Activated T-helper 17 cell treated with anti-CD3 and anti-CD28 coated beads, Interleukin-2, amount 50 U/mL, for 72 hours (primary cell): ENCODE results near the gene PRDM15. TPM values are rescaled to one million over a fixed set of nuclear protein-coding genes. Genes with fewer than 3 reads are reported as not detected.
A peak's percentile ranks its signal among the peaks of the same experiment; 100 is the strongest.

Source experiments
- ATAC-seq: fragments of 150-1000 bp; cut with Tn5 transposase; replicated peaks from 2 replicates; pipeline ENCODE4 v1.10.0; 2021; ENCODE audit warnings: mild to moderate bottlenecking, moderate library complexity
- H3K27ac Mint-ChIP-seq: one replicate; pipeline ENCODE4 v1.8.0; 2022; ENCODE audit warnings: mixed read lengths
- H3K27me3 Mint-ChIP-seq: one replicate; pipeline ENCODE4 v1.8.0; 2022; ENCODE audit warnings: mixed read lengths
- H3K36me3 Mint-ChIP-seq: one replicate; pipeline ENCODE4 v1.8.0; 2022; ENCODE audit warnings: low read depth, mild to moderate bottlenecking, mixed read lengths
- H3K4me1 Mint-ChIP-seq: one replicate; pipeline ENCODE4 v1.8.0; 2022; ENCODE audit warnings: mixed read lengths
- H3K4me3 Mint-ChIP-seq: one replicate; pipeline ENCODE4 v1.8.0; 2022; ENCODE audit warnings: mild to moderate bottlenecking, mixed read lengths
- H3K9me3 Mint-ChIP-seq: one replicate; pipeline ENCODE4 v1.8.0; 2022; ENCODE audit warnings: mixed read lengths
- total RNA-seq, 2 donors: library from RNA; stranded (reverse); gene quantifications; one replicate each; pipeline ENCODE4 v1.2.3, GENCODE V29; 2022

PRDM15 gene
- total RNA-seq, result 10 to 100 TPM; 17.1 to 17.6 TPM

- peaks cover 17% of the 10 kb centered on the region for H3K4me1 Mint-ChIP-seq
- no peaks in the 10 kb centered on the region for H3K27me3 Mint-ChIP-seq
- H3K27ac Mint-ChIP-seq, result peak within 1 kb of the TSS; percentile 92
- ATAC-seq, result peak; percentile 84
- peak within 1 kb of the TSS; percentile 81 for H3K4me3 Mint-ChIP-seq
- no peaks in the 10 kb centered on the region for H3K9me3 Mint-ChIP-seq
- peaks cover 13% of the 10 kb centered on the region for H3K36me3 Mint-ChIP-seq
Observed at GRCh38 chr21:41879190-41879998, at the start of gene PRDM15. PRDM15 (minus strand) TSS chr21:41879344; CDS start chr21:41860363, 18,981 bp downstream.

- H3K9me3 Mint-ChIP-seq, result no peaks in the 10 kb centered on the region
- peaks cover 4% of the 10 kb centered on the region for H3K27me3 Mint-ChIP-seq
- H3K4me1 Mint-ChIP-seq, result peaks cover 6% of the 10 kb centered on the region
- no peak for ATAC-seq
- no peaks in the 10 kb centered on the region for H3K36me3 Mint-ChIP-seq
- H3K27ac Mint-ChIP-seq, result no peak overlapping the region
- H3K4me3 Mint-ChIP-seq, result peak overlapping the region; percentile 25
Observed at GRCh38 chr21:41928621-41929220, 49.6 kb upstream of the PRDM15 start.

GRCh38 chr21:41927727-41928409, 48.7 kb upstream of the PRDM15 start:
- no peak overlapping the region for H3K27ac Mint-ChIP-seq
- H3K36me3 Mint-ChIP-seq, result no peaks in the 10 kb centered on the region
- no peak overlapping the region for H3K4me3 Mint-ChIP-seq
- no peak for ATAC-seq
- peaks cover 11% of the 10 kb centered on the region for H3K4me1 Mint-ChIP-seq
- H3K27me3 Mint-ChIP-seq, result peaks cover 3% of the 10 kb centered on the region
- no peaks in the 10 kb centered on the region for H3K9me3 Mint-ChIP-seq

- H3K27me3 Mint-ChIP-seq, result no peaks in the 10 kb centered on the region
Observed at GRCh38 chr21:41926807-41927171, 47.6 kb upstream of the PRDM15 start.

GRCh38 chr21:41926117-41926806, 47.1 kb upstream of the PRDM15 start:
- Mint-ChIP-seq H3K4me1 (peaks cover 17% of the 10 kb centered on the region), H3K36me3 (no peaks in the 10 kb centered on the region)

More at GRCh38 chr21:41926807-41927171, 47.6 kb upstream of the PRDM15 start:
- Mint-ChIP-seq H3K9me3 (no peaks in the 10 kb centered on the region), H3K36me3 (no peaks in the 10 kb centered on the region), H3K4me3 (peak overlapping the region; percentile 91), H3K27ac (peak overlapping the region; percentile 96), H3K4me1 (peaks cover 14% of the 10 kb centered on the region)
- peak; percentile 13 for ATAC-seq

GRCh38 chr21:41925767-41926116, 46.6 kb upstream of the PRDM15 start:
- Mint-ChIP-seq H3K27me3 (no peaks in the 10 kb centered on the region), H3K36me3 (peaks cover 2% of the 10 kb centered on the region), H3K27ac (peak overlapping the region; percentile 96), H3K4me1 (peaks cover 17% of the 10 kb centered on the region), H3K9me3 (no peaks in the 10 kb centered on the region), H3K4me3 (peak overlapping the region; percentile 91)
- ATAC-seq, result no peak

More at GRCh38 chr21:41926117-41926806, 47.1 kb upstream of the PRDM15 start:
- H3K27me3 Mint-ChIP-seq, result no peaks in the 10 kb centered on the region
- peak overlapping the region; percentile 96 for H3K27ac Mint-ChIP-seq
- H3K9me3 Mint-ChIP-seq, result no peaks in the 10 kb centered on the region
- peak overlapping the region; percentile 91 for H3K4me3 Mint-ChIP-seq
- ATAC-seq, result peak; percentile 82

- ATAC-seq, result no peak
- H3K9me3 Mint-ChIP-seq, result no peaks in the 10 kb centered on the region
- H3K27me3 Mint-ChIP-seq, result no peaks in the 10 kb centered on the region
- H3K27ac Mint-ChIP-seq, result no peak overlapping the region
- H3K4me1 Mint-ChIP-seq, result peaks cover 17% of the 10 kb centered on the region
- peak overlapping the region; percentile 91 for H3K4me3 Mint-ChIP-seq
- H3K36me3 Mint-ChIP-seq, result peaks cover 6% of the 10 kb centered on the region
Observed at GRCh38 chr21:41924368-41924754, 45.2 kb upstream of the PRDM15 start.

- H3K27me3 Mint-ChIP-seq, result no peaks in the 10 kb centered on the region
- H3K36me3 Mint-ChIP-seq, result peaks cover 6% of the 10 kb centered on the region
- peak overlapping the region; percentile 91 for H3K4me3 Mint-ChIP-seq
- ATAC-seq, result peak; percentile 63
- peak overlapping the region; percentile 78 for H3K27ac Mint-ChIP-seq
- no peaks in the 10 kb centered on the region for H3K9me3 Mint-ChIP-seq
- H3K4me1 Mint-ChIP-seq, result peaks cover 17% of the 10 kb centered on the region
Observed at GRCh38 chr21:41923631-41924367, 44.7 kb upstream of the PRDM15 start.

GRCh38 chr21:41923186-41923585, 44.0 kb upstream of the PRDM15 start:
- peaks cover 7% of the 10 kb centered on the region for H3K36me3 Mint-ChIP-seq
- no peaks in the 10 kb centered on the region for H3K9me3 Mint-ChIP-seq
- H3K4me1 Mint-ChIP-seq, result peaks cover 17% of the 10 kb centered on the region
- H3K27me3 Mint-ChIP-seq, result no peaks in the 10 kb centered on the region
- H3K27ac Mint-ChIP-seq, result peak overlapping the region; percentile 78
- peak overlapping the region; percentile 91 for H3K4me3 Mint-ChIP-seq
- no peak for ATAC-seq

GRCh38 chr21:41921021-41921420, 41.9 kb upstream of the PRDM15 start:
- peak overlapping the region; percentile 6 for H3K27ac Mint-ChIP-seq
- no peak overlapping the region for H3K4me3 Mint-ChIP-seq
- H3K27me3 Mint-ChIP-seq, result no peaks in the 10 kb centered on the region
- H3K9me3 Mint-ChIP-seq, result no peaks in the 10 kb centered on the region
- H3K4me1 Mint-ChIP-seq, result peaks cover 12% of the 10 kb centered on the region
- ATAC-seq, result no peak
- H3K36me3 Mint-ChIP-seq, result peaks cover 23% of the 10 kb centered on the region

GRCh38 chr21:41920476-41920875, 41.3 kb upstream of the PRDM15 start:
- no peak for ATAC-seq
- H3K9me3 Mint-ChIP-seq, result no peaks in the 10 kb centered on the region
- H3K27ac Mint-ChIP-seq, result peak overlapping the region; percentile 6
- no peaks in the 10 kb centered on the region for H3K27me3 Mint-ChIP-seq
- H3K4me3 Mint-ChIP-seq, result no peak overlapping the region
- H3K4me1 Mint-ChIP-seq, result peaks cover 12% of the 10 kb centered on the region
- H3K36me3 Mint-ChIP-seq, result peaks cover 23% of the 10 kb centered on the region

- Mint-ChIP-seq H3K4me1 (peaks cover 12% of the 10 kb centered on the region), H3K36me3 (peaks cover 23% of the 10 kb centered on the region), H3K4me3 (no peak overlapping the region), H3K27me3 (no peaks in the 10 kb centered on the region), H3K27ac (no peak overlapping the region), H3K9me3 (no peaks in the 10 kb centered on the region)
- no peak for ATAC-seq
Observed at GRCh38 chr21:41919666-41920398, 40.7 kb upstream of the PRDM15 start.

- peaks cover 11% of the 10 kb centered on the region for H3K4me1 Mint-ChIP-seq
Observed at GRCh38 chr21:41918561-41919358, 39.6 kb upstream of the PRDM15 start.

More at GRCh38 chr21:41918561-41919358, 39.6 kb upstream of the PRDM15 start:
- no peak for ATAC-seq
- Mint-ChIP-seq H3K9me3 (no peaks in the 10 kb centered on the region), H3K4me3 (no peak overlapping the region), H3K27me3 (no peaks in the 10 kb centered on the region), H3K27ac (no peak overlapping the region), H3K36me3 (peaks cover 31% of the 10 kb centered on the region)
